Activated naive CD8-positive, alpha-beta T cell treated with anti-CD3 and anti-CD28 coated beads for 36 hours (primary cell): ENCODE measurements around the gene TC2N. TPM values are rescaled to one million over a fixed set of nuclear protein-coding genes. Genes with fewer than 3 reads are reported as not detected.

Experiments used
- total RNA-seq, 2 experiments: library from RNA; stranded (reverse); gene quantifications; one replicate each; pipeline ENCODE4 v1.2.3, GENCODE V29; 2021

The TC2N gene
- total RNA-seq, 2 experiments from 2014 or later, result 16.7 to 17.4 TPM

Other genes starting within 250 kb of the TC2N start
- gene CATSPERB, start 135.4 kb downstream of the TC2N start, total RNA-seq, result under 1 TPM; 0.18 to 0.27 TPM
- gene FBLN5, start 80.2 kb upstream of the TC2N start, total RNA-seq, result 1 to 10 TPM; 1.3 to 1.6 TPM
- 10 to 100 TPM; 29.9 to 30.0 TPM for gene TRIP11, start 172.5 kb upstream of the TC2N start, total RNA-seq
- gene ATXN3, start 239.0 kb upstream of the TC2N start, total RNA-seq, result 10 to 100 TPM; 30.3 to 30.5 TPM